RPMI7951 (cell line): ENCODE measurements around the gene TLK1. TPM values are rescaled to one million over a fixed set of nuclear protein-coding genes. Genes with fewer than 3 reads are reported as not detected.
"Not testable (repeated sequence)": the region's sequence is repeated elsewhere in the genome, so short reads cannot be mapped to it uniquely, and the experiment has no call there.

ENCODE experiments used
- DNase-seq: peaks from one replicate; pipeline ENCODE4 v3.0.0-alpha.2; 2012; ENCODE audit warnings: low read depth
- total RNA-seq: library from RNA; depleted of rRNA; stranded (reverse); fragments of >200 nt; shearing (Covaris generic); gene quantifications from 2 replicates; pipeline ENCODE4 v1.2.3, GENCODE V29; 2014

Gene TLK1
- total RNA-seq, 1 experiment from 2014 or later, result 13.6 TPM

- no peak for DNase-seq
Measured at GRCh38 chr2:171169839-171170238, 9.1 kb upstream of the TLK1 start.

- DNase-seq, result no peak
Measured at GRCh38 chr2:171169333-171169732, 8.6 kb upstream of the TLK1 start.

DNA sequence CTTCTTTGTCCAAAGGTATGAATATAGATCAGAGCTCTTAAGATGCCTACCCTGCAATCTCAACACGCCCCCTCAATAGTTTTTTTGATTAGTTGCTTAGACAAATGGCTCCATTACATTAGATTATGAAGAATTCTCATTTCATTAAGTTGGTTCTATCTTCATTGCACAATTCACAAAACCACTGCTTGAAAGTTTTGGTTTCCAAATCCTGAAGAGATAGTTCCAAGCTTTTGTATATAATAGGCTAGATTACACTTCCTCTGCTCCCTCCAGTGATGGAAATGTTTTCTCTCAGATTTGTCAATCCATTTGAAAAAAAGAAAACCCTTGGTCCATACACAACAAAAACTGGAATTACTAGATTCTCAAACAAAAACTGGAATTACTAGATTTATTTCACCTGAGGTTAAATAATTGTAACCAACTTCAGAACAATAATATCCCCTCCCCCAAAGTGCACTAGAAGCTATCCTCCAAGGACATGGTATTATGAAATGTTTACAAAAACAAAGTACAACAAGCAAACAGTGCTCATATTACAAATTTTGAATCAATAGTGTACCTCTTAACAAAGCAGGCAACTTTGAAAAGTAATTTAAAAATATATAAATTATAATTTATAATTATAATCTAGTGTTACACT lies 6.8 kb upstream of the TLK1 start:
- no peak for DNase-seq

DNA sequence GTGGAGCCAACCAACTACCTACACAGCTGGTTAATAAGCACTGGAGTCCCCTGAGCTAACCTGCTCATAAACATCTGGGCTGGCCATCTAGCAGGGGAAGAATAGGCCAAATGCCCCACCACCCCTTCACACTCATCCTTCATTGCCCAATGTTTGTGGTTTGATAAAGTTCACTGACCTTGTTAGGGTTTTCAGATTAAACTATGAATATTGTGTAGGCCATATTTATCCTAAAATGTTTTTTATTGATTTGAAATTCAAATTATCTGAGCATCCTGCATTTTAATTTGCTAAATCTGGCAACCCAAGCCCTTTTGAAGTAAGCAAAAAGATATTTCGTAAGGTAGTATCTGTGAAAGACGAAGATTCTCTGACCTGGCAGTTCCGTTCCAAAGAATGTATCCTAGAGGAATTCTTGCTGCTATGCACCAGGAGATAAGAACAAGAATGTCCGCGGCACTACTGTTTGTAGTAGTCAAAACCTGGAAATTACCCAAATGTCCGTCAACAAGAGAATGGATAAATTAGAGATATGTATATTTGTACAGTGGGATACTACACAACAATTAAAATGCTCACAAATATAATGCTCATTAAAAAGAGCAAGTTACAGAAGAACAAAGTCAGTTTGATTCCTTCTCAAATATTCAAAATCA lies 5.8 kb upstream of the TLK1 start:
- DNase-seq, result no peak

DNA sequence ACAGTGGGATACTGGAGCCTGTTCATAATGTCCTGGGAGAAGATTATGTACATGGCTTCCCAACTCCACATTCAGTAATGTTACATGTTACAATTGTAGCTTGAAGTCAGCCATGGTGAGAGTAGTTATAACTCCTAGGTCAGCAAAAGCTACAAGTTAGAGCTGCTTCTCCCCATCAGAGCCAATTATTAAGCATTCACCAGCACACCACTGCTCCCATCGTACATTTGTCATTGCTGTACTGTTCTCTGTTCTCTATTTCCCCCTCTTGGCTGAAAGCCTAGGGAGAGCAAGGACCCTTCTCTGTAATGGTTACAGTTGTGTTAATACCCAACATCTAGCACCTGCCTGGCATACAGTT lies 5.3 kb upstream of the TLK1 start:
- DNase-seq, result no peak

GRCh38 chr2:171163261-171163660 lies 2.6 kb upstream of the TLK1 start:
- DNase-seq, result no peak

GRCh38 chr2:171162522-171163197 lies 2.0 kb upstream of the TLK1 start:
- not testable (repeated sequence) for DNase-seq

GRCh38 chr2:171160956-171161740 lies 455 bp upstream of the TLK1 start:
- peak; percentile 75 for DNase-seq

DNA sequence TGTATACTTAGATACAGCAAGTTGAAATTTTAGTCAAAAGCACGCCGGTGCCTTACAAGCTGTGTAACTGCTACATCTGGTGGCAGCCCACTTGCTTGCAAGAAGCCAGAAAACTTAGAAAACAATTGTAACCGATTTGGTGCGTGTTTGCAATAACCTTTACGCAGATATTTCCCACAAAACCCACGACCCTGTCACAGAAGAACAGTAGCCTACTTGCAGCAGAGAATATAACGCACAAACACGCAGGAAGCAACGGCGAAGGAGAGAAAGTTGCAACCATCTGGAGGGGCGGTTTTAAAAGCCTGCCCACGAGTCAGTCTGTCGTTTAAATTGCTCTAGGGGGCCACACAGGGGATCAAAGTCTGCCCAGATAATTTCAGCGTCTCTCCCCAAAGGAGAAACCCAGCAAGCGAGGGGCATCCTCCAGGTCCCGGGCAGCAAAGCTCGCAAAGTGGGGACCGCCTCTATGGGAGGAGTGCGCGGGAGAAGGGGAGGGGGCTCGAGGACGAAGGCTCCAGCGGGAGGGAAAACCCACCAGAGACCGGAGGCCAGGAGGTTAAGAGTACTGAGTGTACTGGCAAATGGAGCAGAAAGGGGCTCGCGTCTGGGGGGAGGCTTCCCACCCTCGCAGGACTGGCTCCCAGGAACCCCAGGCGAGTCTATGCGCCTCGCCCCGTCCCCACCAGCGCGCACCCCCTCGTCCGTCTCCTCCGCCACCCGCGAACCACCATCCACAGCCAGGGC lies 1.1 kb downstream of the TLK1 start:
- peak; percentile 49 for DNase-seq

DNA sequence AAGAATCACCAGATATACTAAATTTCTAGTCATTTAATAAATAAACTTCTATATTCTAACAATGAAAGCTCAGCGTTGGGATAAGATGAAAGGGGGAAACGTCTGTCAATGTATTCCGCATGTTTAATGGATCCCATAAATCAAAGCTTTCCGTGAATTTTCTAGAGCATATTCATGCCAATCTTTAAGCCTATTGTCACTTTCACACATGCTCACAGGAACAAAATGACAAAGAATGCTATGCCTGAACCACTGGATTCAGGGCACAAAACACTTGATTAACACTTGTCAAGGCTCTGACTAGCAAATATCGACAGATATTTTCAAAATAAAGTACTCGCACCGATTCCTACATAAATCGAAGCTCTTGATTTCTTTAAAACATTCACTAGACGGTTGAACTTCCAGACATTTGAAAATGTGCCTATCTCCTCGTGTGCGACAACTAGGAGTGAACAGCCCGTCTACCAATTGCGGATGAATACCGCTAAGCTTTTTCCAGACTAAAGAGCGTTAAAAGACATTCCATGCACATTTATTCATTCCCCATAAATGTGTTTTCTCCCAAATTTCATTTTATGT lies 1.8 kb downstream of the TLK1 start:
- DNase-seq, result no peak

DNA sequence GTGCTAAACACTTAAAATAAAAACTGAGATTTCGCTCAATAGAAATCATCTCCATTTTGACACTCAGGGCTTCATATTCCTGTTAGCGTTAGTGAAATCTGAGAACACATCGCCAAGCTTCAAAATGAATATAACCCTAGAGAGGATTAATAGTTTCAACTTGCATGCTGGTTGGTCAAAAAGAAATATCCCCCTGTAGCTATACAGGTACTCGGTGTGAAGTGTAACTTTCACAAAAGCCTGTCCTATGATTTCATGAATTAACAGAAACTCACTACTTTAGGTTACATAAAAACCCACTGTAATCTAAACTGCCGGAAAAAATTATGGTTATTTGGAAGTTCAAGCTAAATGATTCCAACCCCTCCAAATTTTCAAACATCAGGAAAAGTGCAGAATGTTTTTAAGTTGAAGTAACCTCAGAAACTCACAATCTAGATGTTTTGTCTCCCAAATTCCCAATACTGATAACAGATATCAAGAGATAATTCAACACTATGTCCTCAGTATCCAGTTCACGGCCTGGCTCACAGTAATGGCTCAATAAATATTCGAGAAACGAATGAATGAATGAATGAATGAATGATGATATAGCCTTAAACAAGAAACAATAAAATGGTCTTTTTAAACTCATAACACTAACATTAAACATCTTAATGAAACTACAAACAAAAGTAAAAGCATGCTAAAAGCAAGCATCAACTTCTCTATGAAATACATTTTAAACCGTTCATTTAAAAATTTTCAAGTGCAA lies 2.5 kb downstream of the TLK1 start:
- DNase-seq, result no peak

GRCh38 chr2:171157109-171157500 lies 3.6 kb downstream of the TLK1 start:
- no peak for DNase-seq

DNA sequence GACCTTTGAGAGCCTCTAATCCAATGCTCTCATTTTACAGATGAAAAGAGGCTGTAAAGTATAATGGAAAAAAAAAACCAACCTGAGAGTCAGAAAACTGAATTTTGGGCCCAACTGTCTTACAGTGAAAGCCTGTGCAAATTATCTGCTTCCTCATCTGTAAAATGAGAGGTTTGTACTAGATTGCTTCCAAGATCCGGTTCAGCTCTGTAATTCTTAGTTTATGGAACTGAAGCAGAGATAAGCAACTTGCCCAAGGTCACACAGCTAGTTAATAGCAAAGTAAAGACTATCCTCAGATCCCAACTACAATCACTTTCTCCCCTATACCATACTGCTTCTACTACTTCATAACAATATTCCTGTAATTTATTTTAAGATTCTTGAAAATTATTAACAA lies 6.3 kb downstream of the TLK1 start:
- DNase-seq, result no peak

DNA sequence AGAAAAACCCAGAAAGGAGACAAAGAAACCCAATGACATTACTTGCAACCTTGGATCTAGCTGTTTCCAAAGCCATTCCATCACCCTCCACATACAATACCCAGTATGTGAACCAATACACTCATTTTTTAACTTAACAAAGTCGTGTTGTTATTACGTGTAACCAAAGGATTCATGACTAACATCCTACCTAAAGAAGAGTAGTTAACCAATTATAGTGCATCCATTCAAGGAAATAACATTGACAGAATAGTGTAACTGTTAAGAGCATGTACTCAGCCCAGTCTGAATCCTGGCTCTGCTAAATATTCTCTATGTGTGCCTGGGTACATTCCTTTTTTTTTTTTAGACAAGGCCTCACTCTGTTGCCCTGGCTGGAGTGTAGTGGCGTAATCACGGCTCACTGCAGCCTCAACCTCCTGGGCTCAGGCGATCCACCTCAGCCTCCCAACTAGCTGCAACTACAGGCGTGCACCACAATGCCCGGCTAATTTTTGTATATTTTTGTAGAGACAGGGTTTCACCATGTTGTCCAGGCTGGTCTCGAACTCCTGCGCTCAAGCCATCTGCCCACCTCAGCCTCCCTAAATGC lies 9.9 kb downstream of the TLK1 start:
- DNase-seq, result no peak

GRCh38 chr2:171149986-171150693 lies 10.6 kb downstream of the TLK1 start:
- no peak for DNase-seq

DNA sequence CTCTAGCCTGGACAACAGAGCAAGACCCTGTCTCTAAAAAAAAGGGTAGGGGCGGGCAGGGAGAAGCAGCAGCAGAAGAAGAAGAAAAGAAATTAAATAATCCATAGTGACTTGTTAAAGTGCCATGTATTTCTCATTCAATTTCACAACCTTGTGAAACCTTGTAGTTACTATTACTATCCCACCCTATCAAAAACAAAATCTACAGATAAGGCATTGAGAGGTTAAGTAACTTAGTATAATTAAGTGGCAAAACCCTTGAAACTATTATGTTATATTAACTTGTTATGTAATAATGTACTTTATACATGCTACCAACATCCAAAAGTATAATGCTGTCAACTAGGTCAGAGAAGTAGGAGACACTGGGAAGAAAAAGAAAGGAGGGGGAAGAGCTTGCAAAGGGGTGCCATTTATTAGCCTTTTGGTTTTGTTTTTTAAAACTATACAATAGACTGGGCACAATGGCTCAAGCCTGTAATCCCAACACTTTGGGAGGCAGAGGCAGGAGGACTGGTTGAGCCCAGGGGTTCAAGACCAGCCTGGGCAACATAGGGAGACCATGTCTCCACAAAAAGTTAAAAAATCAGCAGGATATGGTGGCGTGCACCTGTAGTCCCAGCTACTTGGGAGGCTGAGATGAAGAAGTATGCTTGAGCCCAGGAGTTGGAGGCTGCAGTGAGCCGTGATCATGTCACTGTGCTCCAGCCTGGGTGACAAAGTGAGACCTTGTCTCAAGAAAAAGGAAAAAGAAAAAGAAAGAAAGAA lies 11.3 kb downstream of the TLK1 start:
- no peak for DNase-seq

- DNase-seq, result no peak
Measured at GRCh38 chr2:171147081-171147480, 13.6 kb downstream of the TLK1 start.

GRCh38 chr2:171146633-171147032 lies 14.1 kb downstream of the TLK1 start:
- no peak for DNase-seq

- DNase-seq, result no peak
Measured at GRCh38 chr2:171146071-171146470, 14.6 kb downstream of the TLK1 start.
